Left lobe of liver (tissue), 1 donor: ENCODE measurements around the gene COX15. TPM values are rescaled to one million over a fixed set of nuclear protein-coding genes. Genes with fewer than 3 reads are reported as not detected.

Source experiments
- total RNA-seq: library from RNA; stranded (reverse); gene quantifications from one replicate; pipeline ENCODE4 v1.2.1, GENCODE V29; 2021
- donor health status: DM: no; HTN: yes; CAD: no.

Gene COX15
- total RNA-seq, 1 donor from 2014 or later, result 22.1 TPM

Other genes starting within 250 kb of the COX15 start
- 0.08 TPM for gene NKX2-3, start 199.2 kb downstream of the COX15 start, total RNA-seq
- gene SLC25A28, start 111.7 kb downstream of the COX15 start, total RNA-seq, result 22.4 TPM
- 9.8 TPM for gene ENTPD7, start 72.6 kb downstream of the COX15 start, total RNA-seq
- 15.9 TPM for gene CUTC, start 107 bp upstream of the COX15 start, total RNA-seq
- gene ABCC2, start 50.5 kb upstream of the COX15 start, total RNA-seq, result 254 TPM